ENCODE measurements around the gene SLN.

The SLN gene

GRCh38 chr11:107719557-107720302 lies 7.9 kb upstream of the SLN start:
- no peak for DNase-seq (ENCODE audit: low read depth in 2 of 2)

DNA sequence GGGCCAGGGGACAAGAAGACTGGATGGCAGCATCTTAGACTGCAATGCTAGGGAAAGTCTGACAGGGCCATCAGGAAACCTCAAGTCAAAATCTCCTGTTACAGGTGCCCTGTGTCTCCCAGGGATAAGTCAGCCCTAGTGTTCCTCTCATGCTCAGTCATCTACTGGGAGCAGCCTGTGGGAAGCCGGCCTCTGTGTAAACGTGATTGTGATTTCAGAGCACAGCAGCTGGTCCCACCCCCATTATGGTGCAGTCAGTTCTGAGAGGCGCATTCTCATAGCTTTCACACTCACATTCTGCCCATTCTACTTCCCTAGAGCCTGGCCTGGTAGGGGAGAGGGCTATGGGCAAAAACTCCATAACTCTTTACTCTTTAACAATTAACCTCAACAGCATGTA lies 7.2 kb upstream of the SLN start:
- no peak for DNase-seq (ENCODE audit: low read depth in 2 of 2)

GRCh38 chr11:107716884-107717532 lies 5.2 kb upstream of the SLN start:
- DNase-seq (ENCODE audit: low read depth in 2 of 2), result no peak

- DNase-seq (ENCODE audit: low read depth in 2 of 2), result no peak
Measured at GRCh38 chr11:107713009-107713408, 1.2 kb upstream of the SLN start.

GRCh38 chr11:107710301-107710700 lies 1.6 kb downstream of the SLN start:
- DNase-seq (ENCODE audit: low read depth in 2 of 2), result no peak

GRCh38 chr11:107708792-107709191 lies 3.1 kb downstream of the SLN start:
- DNase-seq (ENCODE audit: low read depth in 2 of 2), result no peak

- DNase-seq (ENCODE audit: low read depth in 2 of 2), result no peak
Measured at GRCh38 chr11:107707807-107708206, 4.0 kb downstream of the SLN start.

DNA sequence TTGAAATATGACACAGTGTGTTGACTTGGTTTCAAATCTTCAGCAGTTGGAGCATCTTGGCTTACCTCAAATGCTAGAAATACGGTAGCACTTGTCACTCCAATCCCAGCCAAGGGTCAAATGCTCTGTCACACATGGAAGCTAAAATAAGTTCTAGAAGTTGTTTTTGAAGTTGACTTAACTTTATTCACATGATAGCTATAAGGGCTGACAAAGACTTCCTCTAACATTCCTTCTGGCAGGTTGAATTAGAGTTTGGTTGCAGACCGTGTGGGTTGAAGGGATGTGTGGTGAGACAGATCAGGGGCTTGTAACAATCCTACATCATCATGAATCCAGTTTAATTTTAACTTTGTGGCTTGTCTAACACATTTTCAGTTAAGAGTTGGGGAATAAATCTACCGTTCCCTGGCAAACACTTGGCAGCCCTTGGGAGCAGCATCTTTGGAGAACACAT lies 4.6 kb downstream of the SLN start:
- DNase-seq (ENCODE audit: low read depth in 2 of 2), result no peak

DNA sequence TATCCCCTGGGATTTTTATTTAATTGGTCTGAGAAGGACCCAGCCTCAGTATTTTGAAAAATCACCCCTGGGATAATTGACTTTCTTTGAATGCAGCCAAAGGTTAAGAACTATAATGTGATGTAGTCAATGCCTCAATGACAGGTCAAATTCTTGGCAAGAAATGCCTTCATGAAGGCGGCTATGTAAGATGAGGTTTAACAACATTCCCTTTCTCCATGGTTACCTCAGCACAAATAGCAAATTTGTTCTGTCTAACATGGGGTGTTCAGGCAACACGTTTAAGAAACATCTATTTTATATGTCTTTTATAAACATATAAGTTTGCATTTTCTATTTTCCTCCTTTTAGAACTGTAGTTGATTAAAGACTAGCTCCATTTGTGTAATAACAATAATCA lies 5.3 kb downstream of the SLN start:
- no peak for DNase-seq (ENCODE audit: low read depth in 2 of 2)

GRCh38 chr11:107705027-107705426 lies 6.8 kb downstream of the SLN start:
- no peak for DNase-seq (ENCODE audit: low read depth in 2 of 2)

DNA sequence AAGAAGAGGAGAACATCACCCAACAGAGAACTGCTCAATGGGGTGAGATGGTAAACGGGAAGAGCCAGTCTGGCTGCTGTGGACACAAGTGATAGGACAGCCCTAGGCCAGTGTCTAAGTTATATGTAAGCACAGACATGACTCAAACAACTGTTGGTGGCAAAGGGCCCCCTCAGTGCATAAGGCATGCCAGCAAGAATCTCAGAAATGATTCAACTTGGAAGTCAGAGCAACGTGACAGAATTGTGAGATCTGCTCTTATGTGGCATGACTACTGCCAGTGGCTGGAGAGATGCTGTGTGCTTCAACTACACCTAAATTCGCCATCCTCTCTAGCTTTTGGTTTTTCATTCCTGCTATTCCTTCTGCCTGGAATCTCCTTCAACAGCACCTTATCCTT lies 7.4 kb downstream of the SLN start:
- no peak for DNase-seq (ENCODE audit: low read depth in 2 of 2)

DNA sequence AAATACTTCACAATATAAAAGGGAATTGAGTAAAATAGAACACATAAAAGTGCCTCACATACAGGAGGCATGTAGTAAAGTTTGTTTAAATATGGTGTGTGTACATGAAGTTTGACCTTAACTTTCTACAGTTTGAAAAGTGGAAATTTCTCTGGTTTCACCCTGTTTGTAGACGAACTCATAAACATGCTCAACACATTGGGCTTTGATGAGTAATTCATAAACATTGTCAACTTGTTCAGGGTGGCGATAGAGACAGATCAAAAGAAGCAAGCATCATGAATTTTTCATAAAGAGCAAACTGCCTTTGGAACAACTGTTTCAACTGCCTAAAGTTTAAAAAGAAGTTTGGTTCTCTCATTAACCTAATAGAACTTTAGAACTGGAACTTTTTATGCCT lies 9.1 kb downstream of the SLN start:
- DNase-seq (ENCODE audit: low read depth in 2 of 2), result no peak

- DNase-seq (ENCODE audit: low read depth in 2 of 2), result no peak
Measured at GRCh38 chr11:107702109-107702660, 9.7 kb downstream of the SLN start.

DNA sequence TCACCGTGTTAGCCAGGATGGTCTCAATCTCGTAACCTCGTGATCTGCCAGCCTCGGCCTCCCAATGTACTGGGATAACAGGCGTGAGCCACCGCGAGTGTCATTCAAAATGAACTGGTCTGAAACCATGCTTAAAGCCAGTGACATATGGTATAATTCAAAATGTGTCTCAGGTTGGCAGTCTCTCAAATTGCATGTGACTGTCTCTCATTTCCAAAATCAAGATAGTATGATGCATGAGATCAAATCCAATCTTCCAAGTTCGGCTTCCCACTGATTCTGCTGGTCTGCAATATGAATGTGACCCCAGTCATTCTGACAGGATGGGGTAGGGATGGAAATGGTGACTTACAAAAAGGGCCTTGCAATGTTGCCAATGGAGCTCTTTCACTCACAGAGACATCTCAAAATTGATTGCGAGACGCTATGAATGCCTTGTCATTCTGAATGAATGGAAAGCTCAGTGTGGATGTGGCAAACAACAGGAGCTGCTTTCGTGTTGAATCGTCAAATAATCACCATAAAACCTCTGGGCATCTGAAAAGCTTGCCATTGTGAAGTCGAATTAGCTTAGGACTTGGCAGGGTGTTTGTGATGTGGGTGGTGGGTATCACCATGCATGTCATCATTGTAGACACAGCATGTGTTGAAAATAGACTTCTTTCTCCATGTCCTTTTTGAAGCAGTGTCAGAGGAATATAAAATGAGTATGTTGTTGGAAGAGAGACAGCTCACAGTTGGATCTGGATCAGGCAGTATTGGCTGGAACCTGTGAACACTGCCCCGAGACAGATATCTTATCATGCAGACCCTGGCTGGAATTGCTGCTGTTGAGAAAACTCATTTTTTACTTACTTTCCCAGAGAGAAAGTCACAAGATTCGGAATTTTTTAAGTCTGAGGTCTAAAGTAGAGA lies 12.2 kb downstream of the SLN start:
- no peak for DNase-seq (ENCODE audit: low read depth in 2 of 2)

- no peak for DNase-seq (ENCODE audit: low read depth in 2 of 2)
Measured at GRCh38 chr11:107697291-107697690, 14.6 kb downstream of the SLN start.

GRCh38 chr11:107696140-107696539 lies 15.7 kb downstream of the SLN start:
- DNase-seq (ENCODE audit: low read depth in 2 of 2), result no peak

DNA sequence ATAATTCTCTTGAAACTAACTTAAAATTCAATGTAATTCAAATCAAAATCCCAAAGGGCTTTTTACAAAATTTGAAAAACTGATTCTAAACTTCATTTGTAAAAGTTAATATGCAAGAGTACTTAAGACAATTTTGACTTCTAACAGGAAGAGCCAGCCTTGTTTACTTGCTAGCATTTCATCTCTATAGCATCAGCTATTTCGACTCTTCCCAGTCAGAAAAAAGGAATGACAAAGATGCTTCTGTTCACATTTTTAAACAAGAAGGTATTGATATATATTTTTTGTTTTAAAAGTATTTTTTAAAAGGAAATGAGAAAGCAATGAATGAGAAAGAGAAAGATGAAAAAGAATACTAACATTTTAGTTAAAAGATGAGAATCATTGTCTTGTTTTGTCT lies 16.4 kb downstream of the SLN start:
- no peak for DNase-seq (ENCODE audit: low read depth in 2 of 2)

GRCh38 chr11:107691000-107691750 lies 20.7 kb downstream of the SLN start:
- no peak for DNase-seq (ENCODE audit: low read depth in 2 of 2)

- peak; percentile 22 to 59 for DNase-seq (ENCODE audit: low read depth in 2 of 2)
Measured at GRCh38 chr11:107689317-107690202, 22.3 kb downstream of the SLN start.

- no peak for DNase-seq (ENCODE audit: low read depth in 2 of 2)
Measured at GRCh38 chr11:107688322-107688918, 23.4 kb downstream of the SLN start.

Measured in stimulated activated CD4-positive, alpha-beta T cell treated with anti-CD3 and anti-CD28 coated beads, Interleukin-12 subunit alpha, Interleukin-12 subunit beta, amount 100 ng/mL, for 24 hours (primary cell).